ENCODE data around the gene APOBEC2. TPM values are rescaled to one million over a fixed set of nuclear protein-coding genes. Genes with fewer than 3 reads are reported as not detected.
A peak's percentile ranks its signal among the peaks of the same experiment; 100 is the strongest.

APOBEC2 gene
- total and polyA plus RNA-seq, 9 of the 15 experiments (the other 6 are each of a cell fraction or from before 2014, with no cell fraction given) = 0.25 to 1.6 TPM; not detected in 7

GRCh38 chr6:41027799-41028560 is 25.0 kb upstream of the APOBEC2 start (continued):
- no peak for TF ChIP-seq RFX7 (CRISPR knock-in tag; IDR thresholded peaks at IDR 0.05)
- TF ChIP-seq CHAMP1 (IDR thresholded peaks at IDR 0.05) = no peak
- TF ChIP-seq ZBTB8A (IDR thresholded peaks at IDR 0.05; ENCODE audit: partially characterized antibody) = no peak
- TF ChIP-seq ESRRA (IDR thresholded peaks at IDR 0.05; ENCODE audit: borderline replicate concordance, low read depth) = peak; percentile 76; the same call in 1 of the 2 replicates
- no peak for TF ChIP-seq TCF7L2 (IDR thresholded peaks at IDR 0.05; ENCODE audit: low read depth, low read length)
- no peak for TF ChIP-seq ZNF217 (CRISPR knock-in tag; IDR thresholded peaks at IDR 0.05)
- no peak for TF ChIP-seq SMAD1 (IDR thresholded peaks at IDR 0.05; ENCODE audit: low read depth, low read length, partially characterized antibody)
- no peak for TF ChIP-seq ZNF507 (tag; conservative IDR thresholded peaks at IDR 0.05)
- TF ChIP-seq ETS2 (tag; IDR thresholded peaks at IDR 0.05; ENCODE audit: borderline replicate concordance, poor library complexity, severe bottlenecking) = no peak
- peak; percentile 73 for TF ChIP-seq RBM22 (IDR thresholded peaks at IDR 0.05; ENCODE audit: low read depth, low read length, poor library complexity, severe bottlenecking)
- no peak for TF ChIP-seq CEBPZ (IDR thresholded peaks at IDR 0.05; ENCODE audit: borderline replicate concordance, low read depth, low read length)
- no peak for TF ChIP-seq TAL1 (IDR thresholded peaks at IDR 0.05)
- TF ChIP-seq PCBP1 (IDR thresholded peaks at IDR 0.05; ENCODE audit: low read depth, low read length, poor library complexity, severe bottlenecking) = peak; percentile 72
- 0 out of 2 replicates have a peak, but pooled peaks have one; percentile 39 for TF ChIP-seq HDAC2 (IDR thresholded peaks at IDR 0.05)
- no peak for TF ChIP-seq HNRNPUL1 (IDR thresholded peaks at IDR 0.05; ENCODE audit: low read length)
- TF ChIP-seq ZNF143 (CRISPR knock-in tag; IDR thresholded peaks at IDR 0.05) = 0 out of 2 replicates have a peak, but pooled peaks have one; percentile 4
- TF ChIP-seq HDGF (IDR thresholded peaks at IDR 0.05) = no peak; the same call in 1 of the 2 replicates
- no peak for TF ChIP-seq THRA (IDR thresholded peaks at IDR 0.05)
- TF ChIP-seq KDM5B (IDR thresholded peaks at IDR 0.05; ENCODE audit: insufficient replicate concordance, low read depth, low read length) = no peak
- TF ChIP-seq CTBP1 (IDR thresholded peaks at IDR 0.05; ENCODE audit: borderline replicate concordance) = peak; percentile 83; the same call in 1 of the 2 replicates
- no peak for TF ChIP-seq ZNF124 (CRISPR knock-in tag; IDR thresholded peaks at IDR 0.05)
- TF ChIP-seq KLF13 (tag; IDR thresholded peaks at IDR 0.05; ENCODE audit: borderline replicate concordance, low read depth) = peak; percentile 51; the same call in 1 of the 2 replicates

Measured in K562 (cell line).